K562 (cell line): Measurements from ENCODE around the gene PON2.

ENCODE experiments used
- HMG20A ChIP-seq: fragments of 450-650 bp; formaldehyde crosslinking; conservative IDR thresholded peaks from 2 replicates; pipeline ENCODE4 v1.4.0; 2020; ENCODE audit warnings: mild to moderate bottlenecking, mixed read lengths
- NFRKB ChIP-seq: fragments of 450-650 bp; IDR thresholded peaks from 2 replicates; pipeline ENCODE4 v1.6.1; 2016; ENCODE audit warnings: low read depth
- POLR2A ChIP-seq: fragments of 450-650 bp; conservative IDR thresholded peaks from 2 replicates; pipeline ENCODE4 v1.6.1; 2016
- POLR2AphosphoS5 ChIP-seq: IDR thresholded peaks from 2 replicates; pipeline ENCODE4 v1.6.1; 2011; ENCODE audit warnings: mild to moderate bottlenecking, low read depth, low read length, moderate library complexity; ENCODE audit not compliant: control insufficient read depth, insufficient read depth
- RFX5 ChIP-seq: IDR thresholded peaks from 2 replicates; pipeline ENCODE4 v1.6.1; 2011; ENCODE audit warnings: low read depth, mild to moderate bottlenecking, improper control_type of control experiment, low read length
- SIN3A ChIP-seq, 2 experiments: fragments of 150-350 bp in 1 of 2; IDR thresholded peaks; 2 replicates each; pipeline ENCODE4 v1.6.1; 2011 to 2016; ENCODE audit warnings: borderline replicate concordance in 2 of 2, low read depth in 2 of 2, low read length in 2 of 2, mild to moderate bottlenecking in 2 of 2, moderate library complexity in 2 of 2; ENCODE audit not compliant: control insufficient read depth in 1 of 2
- TAF1 ChIP-seq: IDR thresholded peaks from 2 replicates; pipeline ENCODE4 v1.6.1; 2011; ENCODE audit warnings: mild to moderate bottlenecking, low read length, moderate library complexity; ENCODE audit not compliant: insufficient read depth, control insufficient read depth, severe bottlenecking; ENCODE audit errors: extremely low read depth
- TAF15 ChIP-seq: fragments of 200-400 bp; formaldehyde crosslinking; IDR thresholded peaks from 2 replicates; pipeline ENCODE4 v1.6.1; 2017; ENCODE audit warnings: mild to moderate bottlenecking, low read depth, low read length, moderate library complexity
- ZBTB1 ChIP-seq: sonication (generic); formaldehyde crosslinking; IDR thresholded peaks from 2 replicates; pipeline ENCODE4 v1.8.1; 2023; ENCODE audit warnings: missing genetic modification reagents, low read depth, mild to moderate bottlenecking, borderline replicate concordance
- ZNF589 ChIP-seq: fragments of 200-800 bp; sonication (Bioruptor generic); IDR thresholded peaks from 2 replicates; pipeline ENCODE4 v1.6.1; 2016; ENCODE audit warnings: low read depth, missing genetic modification characterization, missing compliant biosample characterization
- TF ChIP-seq, protein P1 (sequence below), 3 experiments: IDR thresholded peaks in 2 of 3; conservative IDR thresholded peaks in 1 of 3; 2 replicates each; pipeline ENCODE4 v1.5.1; 2011 to 2012; ENCODE audit warnings: low read length in 3 of 3, mild to moderate bottlenecking in 3 of 3, control low read depth in 2 of 3, improper control_type of control experiment in 1 of 3, inconsistent platforms in 1 of 3, low read depth in 1 of 3, mixed read lengths in 1 of 3, moderate library complexity in 1 of 3; ENCODE audit not compliant: insufficient read depth in 2 of 3
- TF ChIP-seq, protein P2 (sequence below): sonication (generic); formaldehyde crosslinking; IDR thresholded peaks from 2 replicates; pipeline ENCODE4 v1.8.1; 2023; ENCODE audit warnings: mild to moderate bottlenecking, missing genetic modification reagents

DNA sequence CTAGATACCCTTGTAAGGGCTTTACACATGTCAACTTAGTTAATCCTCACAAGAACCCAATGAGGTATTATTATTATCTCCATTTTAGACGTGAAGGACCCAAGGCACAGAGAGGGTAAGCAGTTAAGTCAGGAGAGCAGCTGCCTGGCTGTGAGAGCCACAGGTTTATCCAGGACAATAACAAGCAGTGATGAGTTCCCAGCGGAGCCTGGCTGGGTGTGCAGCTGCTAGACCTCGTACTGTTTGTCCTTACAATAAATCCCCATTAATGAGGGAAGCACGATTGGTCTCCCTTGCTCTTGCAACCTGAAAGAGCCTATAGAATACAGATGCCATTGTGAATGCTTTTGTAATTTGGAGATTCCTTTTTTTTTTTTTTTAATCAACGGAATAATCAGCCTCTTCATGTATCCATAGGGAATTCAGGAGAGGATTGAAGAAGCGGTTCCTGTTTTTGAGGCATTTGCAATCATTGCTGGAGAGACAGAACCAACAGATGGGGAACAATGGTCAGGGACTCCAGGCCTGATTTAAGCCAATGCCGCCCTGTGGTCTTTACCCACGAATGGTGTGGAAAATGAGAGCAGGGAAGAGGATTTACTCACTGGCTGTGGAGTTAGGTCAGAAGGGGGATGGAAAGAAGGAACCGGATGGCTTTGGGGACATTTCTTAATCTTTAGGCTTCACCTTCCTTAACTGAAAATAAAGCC is 38.6 kb upstream of the PON2 start:
- TF ChIP-seq SIN3A (IDR thresholded peaks at IDR 0.05; ENCODE audit: borderline replicate concordance in 2 of 2, control insufficient read depth in 1 of 2, low read depth in 2 of 2, low read length in 2 of 2) (no peak), POLR2A (no peak), TAF15 (no peak), ZNF589 (CRISPR knock-in tag) (no peak), POLR2AphosphoS5 (no peak), NFRKB (no peak), HMG20A (CRISPR knock-in tag) (no peak), ZBTB1 (CRISPR knock-in tag) (no peak), RFX5 (no peak), TAF1 (no peak)
- TF ChIP-seq, protein P1, sequence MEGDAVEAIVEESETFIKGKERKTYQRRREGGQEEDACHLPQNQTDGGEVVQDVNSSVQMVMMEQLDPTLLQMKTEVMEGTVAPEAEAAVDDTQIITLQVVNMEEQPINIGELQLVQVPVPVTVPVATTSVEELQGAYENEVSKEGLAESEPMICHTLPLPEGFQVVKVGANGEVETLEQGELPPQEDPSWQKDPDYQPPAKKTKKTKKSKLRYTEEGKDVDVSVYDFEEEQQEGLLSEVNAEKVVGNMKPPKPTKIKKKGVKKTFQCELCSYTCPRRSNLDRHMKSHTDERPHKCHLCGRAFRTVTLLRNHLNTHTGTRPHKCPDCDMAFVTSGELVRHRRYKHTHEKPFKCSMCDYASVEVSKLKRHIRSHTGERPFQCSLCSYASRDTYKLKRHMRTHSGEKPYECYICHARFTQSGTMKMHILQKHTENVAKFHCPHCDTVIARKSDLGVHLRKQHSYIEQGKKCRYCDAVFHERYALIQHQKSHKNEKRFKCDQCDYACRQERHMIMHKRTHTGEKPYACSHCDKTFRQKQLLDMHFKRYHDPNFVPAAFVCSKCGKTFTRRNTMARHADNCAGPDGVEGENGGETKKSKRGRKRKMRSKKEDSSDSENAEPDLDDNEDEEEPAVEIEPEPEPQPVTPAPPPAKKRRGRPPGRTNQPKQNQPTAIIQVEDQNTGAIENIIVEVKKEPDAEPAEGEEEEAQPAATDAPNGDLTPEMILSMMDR (IDR thresholded peaks at IDR 0.05 in 2 of 3, conservative IDR thresholded peaks at IDR 0.05 in 1 of 3; ENCODE audit: insufficient read depth in 2 of 3, low read depth in 1 of 3, low read length in 3 of 3) = no peak
- TF ChIP-seq, protein P2, sequence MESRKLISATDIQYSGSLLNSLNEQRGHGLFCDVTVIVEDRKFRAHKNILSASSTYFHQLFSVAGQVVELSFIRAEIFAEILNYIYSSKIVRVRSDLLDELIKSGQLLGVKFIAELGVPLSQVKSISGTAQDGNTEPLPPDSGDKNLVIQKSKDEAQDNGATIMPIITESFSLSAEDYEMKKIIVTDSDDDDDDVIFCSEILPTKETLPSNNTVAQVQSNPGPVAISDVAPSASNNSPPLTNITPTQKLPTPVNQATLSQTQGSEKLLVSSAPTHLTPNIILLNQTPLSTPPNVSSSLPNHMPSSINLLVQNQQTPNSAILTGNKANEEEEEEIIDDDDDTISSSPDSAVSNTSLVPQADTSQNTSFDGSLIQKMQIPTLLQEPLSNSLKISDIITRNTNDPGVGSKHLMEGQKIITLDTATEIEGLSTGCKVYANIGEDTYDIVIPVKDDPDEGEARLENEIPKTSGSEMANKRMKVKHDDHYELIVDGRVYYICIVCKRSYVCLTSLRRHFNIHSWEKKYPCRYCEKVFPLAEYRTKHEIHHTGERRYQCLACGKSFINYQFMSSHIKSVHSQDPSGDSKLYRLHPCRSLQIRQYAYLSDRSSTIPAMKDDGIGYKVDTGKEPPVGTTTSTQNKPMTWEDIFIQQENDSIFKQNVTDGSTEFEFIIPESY (CRISPR knock-in tag) = no peak
